Measurements from ENCODE around the gene BANF1.

GRCh38 chr11:66012946-66013761, 10.9 kb downstream of the BANF1 start:
- TF ChIP-seq POLR2AphosphoS5 (IDR thresholded peaks at IDR 0.05; ENCODE audit: insufficient read depth in 1 of 2, low read depth in 1 of 2) (no peak), CTCF (IDR thresholded peaks at IDR 0.05) (no peak), POLR2A (IDR thresholded peaks at IDR 0.05) (no peak)
